GM19438 (cell line): ENCODE data around the gene FGF4.

Experiments
- ATAC-seq: cut with Tn5 transposase; IDR thresholded peaks from one replicate; pipeline ENCODE4 v1.9.1; 2021; ENCODE audit warnings: low read depth; ENCODE audit not compliant: unreplicated experiment

FGF4 gene, protein sequence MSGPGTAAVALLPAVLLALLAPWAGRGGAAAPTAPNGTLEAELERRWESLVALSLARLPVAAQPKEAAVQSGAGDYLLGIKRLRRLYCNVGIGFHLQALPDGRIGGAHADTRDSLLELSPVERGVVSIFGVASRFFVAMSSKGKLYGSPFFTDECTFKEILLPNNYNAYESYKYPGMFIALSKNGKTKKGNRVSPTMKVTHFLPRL

DNA sequence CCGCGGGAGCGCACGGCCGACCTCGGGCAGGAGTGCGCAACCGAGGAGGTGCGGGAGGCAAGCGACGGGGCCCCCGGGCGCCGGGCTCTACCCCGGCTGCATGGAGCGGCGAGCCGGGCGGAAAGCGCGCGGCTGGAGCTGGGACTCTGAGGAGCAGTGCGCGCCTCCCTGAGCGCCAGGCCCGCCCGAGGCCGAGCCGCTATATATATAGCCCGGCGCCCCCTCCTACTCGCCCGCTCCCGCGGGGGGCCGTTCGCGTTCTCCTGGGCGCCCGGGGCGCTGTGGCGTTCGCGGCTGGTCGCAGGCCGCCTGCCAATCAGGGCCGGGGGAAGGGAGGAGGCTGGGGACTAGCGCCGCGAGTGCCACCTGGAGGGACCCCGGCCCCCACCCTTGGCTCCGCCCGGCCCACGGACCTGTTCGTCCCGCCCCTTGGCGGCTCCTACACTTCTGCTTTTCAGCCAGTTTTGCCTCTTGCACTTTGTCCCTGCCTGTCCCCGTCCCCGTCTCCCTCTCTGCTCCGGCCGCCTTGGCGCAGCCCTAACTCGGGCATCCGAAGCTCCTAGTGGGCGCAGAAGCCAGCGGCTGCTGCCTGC is at the start of gene FGF4:
FGF4 (minus strand) TSS at position 179 of the 593 bp plus-strand sequence. CDS start 257 bp downstream, outside the sequence.
- ATAC-seq: no peak

DNA sequence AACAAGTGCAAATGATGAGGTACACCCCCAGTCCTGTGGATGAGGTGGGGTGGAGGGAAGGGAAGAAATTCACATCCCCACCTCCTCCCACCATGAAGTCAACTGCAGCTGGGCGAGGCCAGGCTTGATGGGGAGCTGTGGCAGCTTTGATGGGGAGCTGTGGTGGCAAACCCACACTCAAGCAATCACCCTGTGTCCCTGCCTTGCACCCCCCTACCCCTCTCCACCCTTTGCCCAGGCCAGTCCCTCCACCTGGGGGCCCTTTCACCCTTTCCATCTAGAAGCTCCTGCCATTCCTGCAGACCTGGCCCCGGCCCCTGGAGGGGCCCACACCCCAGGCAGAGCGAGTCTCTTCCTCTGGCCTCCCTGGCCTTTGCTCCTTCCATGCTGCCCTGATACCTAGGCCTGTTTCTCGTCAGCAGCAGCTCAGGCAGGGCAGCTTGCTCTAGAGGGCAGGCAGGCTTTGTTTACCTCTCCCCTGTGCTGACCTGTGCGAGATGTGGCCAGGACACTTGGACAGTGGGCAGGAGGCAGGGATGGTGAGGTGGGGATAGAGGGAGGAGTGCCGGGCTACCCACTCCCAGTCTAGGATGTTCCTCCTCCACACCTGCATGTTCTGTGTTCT is 48.6 kb upstream of the FGF4 start:
- ATAC-seq: no peak

DNA sequence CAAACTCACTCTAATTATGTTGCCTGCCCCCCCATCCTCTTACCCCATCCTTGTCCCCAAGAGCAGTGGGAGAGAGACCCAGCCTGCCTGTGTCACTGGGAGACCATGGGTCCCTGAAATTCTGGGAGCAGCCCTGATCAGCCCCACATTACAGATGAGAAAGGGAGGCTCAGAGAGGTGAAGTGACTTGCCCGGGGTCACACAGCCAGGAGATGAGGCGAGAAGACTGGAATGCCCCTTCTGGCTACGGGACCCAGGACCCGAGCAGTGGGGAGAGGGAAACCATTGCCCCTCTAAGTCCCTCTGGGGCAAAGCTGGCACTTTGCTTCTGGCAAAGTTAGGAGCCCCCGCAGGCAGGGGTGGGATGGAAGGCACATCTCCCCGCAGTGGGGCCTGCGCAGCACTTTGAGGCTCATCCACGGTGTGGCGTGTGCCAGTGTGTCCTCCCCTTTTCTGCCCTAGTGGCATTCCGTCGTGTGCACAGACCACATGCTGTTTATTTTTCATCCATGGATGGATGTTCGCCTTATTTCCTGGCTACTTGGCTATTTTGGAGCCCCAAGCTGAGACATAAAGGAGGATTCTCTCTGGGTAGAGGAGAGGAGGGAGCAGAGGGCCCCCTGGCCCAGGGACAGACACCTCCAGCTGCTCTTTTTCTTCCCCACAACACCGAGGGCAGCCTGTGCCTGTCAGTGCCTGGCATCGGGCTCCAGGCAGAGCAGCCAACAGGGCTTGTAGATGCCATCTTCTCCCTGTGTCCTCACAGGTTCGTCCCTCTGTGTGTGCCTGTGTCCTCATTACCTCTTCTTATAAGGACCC is 47.7 kb upstream of the FGF4 start:
- ATAC-seq: no peak

DNA sequence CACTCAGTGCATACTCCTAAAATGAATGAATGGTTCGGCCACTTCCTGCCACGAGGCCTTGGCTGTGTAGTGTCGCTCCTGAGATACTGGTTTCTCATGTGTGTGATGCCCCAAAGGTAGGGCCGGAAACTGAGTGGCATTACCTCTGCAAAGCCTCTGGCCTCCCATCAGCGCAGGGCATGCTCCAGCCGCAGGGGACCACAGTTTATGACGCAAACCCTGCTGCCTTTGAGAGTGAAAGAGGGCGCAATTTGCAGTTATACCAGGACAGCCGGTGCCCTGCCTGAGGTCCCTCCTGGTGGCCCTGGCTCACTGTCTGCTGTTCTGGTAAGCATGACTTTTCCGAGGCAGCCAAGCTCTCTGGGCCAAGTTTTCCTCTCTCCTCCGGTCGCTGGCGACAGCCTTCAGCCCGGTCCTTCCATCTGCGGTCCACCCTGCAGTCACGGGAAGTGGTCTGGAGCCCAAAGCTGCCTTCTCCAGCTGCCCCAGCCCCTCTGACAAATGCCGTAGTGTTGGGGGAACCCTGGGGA is 46.4 kb upstream of the FGF4 start:
- ATAC-seq: no peak

DNA sequence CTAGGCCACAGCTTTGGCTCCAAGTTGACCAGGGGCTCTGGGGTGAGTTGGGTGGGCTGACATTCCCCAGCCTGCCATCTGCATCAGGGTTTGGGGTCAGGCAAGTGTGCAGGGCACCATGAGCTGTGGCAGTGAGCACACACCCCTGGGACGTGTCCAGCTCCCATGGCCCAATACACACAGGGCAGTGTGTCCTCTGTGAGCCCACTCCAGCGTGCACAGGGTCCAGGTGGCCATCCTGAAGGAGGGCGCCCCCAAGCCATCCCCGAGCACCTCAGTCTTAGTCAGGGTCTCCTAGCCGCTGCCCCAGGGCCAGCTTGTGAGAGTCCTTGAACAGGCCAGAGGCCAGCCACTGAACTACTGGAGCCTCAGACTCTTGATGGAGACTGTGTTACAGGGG is 45.3 kb upstream of the FGF4 start:
- no peak for ATAC-seq

DNA sequence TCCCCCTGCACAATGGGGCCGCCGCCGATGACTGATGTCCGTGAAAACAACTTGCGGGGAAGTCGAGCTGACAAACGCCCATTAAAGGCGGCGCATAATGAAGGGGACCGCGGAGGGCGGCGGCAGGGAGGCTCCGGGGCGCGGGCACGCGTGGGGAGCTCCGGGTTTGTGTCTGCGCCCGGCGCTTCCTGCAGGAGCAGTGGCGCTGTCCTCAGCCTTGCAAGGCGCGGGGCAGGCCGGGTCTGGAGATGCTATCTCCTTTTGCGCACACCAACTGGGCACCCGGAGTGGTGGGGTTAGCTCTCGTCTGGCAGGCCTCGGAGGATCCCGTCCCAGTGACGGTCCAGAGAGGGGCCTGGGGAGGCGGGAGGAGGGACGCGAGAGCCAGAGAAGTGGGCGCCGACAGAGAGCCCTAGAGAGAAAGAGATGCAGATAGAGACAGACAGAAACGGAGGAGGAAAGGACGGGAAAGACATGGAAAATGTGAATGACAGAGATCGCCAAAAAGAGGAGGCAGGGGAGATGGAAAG is 44.5 kb upstream of the FGF4 start:
- ATAC-seq: no peak

DNA sequence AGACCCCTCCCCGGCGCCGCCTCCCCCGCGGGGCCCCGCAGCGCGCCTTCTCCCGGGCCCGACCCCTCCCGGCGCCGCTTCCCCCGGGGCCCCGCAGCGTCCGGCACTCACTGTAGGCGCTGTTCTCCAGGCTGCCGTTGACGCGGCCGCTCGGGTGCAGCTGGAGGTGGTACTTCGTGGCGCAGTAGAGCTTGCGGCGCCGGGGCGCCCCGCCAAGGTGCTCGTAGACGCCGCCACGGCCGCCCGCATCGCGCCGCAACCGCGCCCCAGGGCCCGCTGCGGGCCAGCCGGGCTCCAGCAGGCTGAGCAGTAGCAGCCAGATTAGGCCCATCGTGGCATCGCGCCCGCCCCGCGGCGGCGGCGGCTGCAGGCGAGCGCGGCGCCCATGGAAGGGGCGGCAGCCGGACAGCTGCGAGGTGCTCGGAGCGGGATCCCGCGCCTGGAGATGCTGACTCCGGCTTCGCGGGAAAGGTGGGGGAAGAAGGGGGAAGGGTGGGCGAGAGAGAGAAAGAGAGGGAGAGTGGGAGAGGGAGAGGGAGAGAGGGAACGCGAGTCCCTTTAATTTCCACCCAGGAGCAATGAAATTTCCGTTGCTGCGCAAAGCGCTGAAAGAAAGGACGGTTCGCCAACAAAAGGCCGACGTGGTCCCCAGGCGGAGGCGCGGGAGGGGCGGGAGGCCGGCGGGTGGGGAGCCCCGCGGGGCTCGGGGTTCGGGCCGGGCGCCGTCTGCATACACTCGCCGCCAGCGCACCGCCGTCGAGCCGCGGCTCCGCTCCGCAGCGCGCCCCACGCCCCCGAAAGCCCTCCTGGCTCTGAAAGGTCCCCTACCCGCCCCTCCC is 43.7 kb upstream of the FGF4 start, which contains the start of gene FGF3:
FGF3 (minus strand) TSS at position 814 of the 839 bp plus-strand sequence; CDS start at position 331, 483 bp downstream.
- no peak for ATAC-seq

DNA sequence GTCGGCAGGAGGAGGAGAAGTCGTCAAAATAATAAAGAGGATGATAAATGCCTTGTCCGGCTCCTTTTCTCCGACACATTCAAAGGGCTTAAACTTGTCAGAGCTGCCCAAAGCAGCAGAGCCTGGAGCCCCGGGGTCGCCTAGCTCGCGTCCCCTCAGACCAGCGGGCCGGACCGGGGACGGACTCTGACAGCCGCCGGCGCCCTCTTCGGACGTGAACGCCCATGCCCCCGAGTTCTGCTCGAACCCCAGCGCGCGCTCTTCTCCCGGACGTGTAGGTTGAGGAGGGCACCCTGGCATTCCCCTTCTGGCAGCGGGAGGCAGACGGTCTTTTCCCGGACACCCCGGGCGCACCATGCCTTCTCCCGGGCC is 43.1 kb upstream of the FGF4 start:
- ATAC-seq: no peak

DNA sequence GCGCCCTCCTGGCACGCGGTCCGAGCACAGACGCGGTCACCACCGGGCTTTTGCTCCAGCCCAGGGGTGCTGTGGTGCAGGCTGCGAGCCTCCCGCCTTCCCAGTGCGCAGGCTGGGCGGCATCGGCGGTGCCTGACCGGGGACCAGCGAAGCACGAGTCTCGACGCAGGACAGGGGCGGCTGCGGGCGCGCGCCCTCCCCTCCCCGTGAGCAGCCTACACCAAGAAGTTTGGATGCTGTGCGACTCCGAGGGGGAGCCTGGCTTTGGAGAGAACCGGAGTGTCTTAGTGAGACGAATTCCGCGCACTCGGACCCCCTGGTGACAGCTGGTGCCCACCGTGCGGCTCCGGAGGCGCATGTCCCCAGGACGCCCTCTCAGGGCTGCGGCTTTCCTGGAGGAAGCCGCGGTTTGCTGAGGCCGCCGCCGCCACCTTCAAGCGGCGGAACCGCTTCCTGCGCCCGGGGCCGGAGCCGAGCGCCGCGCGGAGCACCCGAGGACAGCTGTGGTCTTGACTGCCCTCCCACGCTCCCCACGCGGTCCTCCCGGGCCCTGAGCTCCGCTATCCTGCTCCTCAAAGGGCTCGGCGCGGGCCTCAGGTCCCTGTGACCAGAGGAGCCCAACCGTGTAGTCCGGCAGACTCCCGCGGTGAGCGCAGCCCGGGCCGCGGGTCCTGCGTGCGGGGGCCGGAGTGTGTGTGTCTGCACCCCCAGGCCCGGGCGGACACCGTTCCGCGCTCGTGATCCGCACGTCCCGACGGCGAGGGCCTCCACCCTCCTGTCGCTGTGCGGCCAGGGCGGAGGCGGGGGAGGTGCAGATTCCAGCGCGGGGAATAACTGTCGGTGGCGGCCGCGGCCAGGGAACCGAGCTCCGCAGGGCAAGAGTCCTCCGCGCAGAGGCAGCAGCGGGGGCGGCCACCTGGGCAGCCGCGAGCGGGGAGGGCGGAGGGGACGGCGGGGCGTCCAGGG is 42.4 kb upstream of the FGF4 start:
- no peak for ATAC-seq

DNA sequence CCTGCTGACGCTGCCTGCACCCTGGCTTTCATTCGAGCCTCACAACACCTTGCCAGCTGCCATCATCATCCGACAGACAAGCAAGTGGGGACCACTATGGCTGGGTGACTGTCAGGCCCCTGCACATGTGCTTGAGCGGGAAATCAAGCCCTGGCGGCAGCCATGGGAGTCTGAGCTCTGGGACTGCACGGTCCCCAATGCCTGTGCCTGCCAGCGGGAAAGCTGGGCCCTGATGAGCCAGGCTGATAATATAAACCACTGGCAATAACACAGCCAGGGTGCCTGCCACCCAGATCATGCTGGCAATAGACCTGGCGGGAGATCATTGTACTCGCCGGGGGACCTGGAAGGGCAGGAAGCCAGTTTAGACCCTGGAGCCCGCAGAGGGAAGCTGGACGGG is 41.5 kb upstream of the FGF4 start:
- no peak for ATAC-seq

DNA sequence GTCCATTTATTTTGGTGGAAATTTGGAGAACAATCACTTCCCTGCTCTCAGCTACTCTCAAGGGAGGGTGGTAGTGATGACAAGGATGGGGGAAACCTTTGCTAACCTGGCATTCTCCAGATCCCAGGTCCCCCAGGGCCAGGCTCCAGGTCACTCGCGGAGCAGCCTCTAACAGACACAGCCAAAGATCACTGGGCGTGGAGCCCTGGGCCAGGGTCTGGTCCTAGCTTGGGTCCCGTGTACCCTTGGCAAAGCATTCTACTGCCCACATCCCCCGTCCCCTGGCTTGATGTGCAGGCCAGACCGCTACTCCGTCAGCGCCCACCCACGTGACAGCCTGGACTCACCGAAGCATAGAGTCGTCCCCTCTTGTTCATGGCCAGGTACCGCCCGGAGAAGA is 40.8 kb upstream of the FGF4 start:
- ATAC-seq: no peak

DNA sequence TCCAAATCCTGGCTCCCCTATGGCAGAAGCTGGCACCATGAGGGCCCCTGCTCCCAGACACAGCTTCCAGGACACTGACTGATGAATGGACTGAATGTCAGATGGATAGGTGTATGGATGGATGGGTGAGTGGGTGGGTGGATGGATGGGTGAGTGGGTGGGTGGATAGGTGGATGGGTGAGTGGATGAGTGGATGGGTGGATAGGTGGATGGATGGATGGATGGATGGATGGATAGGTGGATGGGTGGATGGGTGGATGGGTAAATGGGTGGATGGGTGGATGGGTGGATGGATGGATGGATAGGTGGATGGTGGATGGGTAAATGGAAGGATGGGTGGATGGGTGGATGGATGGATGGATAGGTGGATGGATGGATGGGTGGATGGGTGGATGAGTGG is 39.8 kb upstream of the FGF4 start:
- ATAC-seq: no peak

DNA sequence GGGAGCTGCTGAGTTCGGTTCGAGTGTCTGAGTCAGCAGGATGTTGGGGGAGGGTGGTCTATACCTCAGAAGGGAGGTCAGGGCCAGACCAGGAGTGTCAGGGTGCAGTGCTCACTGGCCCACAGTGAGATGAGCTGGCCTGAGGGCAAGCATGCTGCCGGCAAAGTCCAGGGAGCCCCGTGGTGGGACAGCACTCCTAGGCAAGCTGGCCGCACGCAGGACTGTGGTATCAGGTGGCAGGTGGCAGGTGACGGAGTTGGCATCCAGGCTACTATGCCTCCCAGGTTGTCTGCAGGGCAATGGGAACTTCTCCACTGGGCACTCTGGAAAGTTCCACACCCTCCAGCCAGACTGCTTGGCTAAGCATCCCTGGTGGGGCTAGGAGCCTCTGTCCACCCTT is 39.3 kb upstream of the FGF4 start:
- no peak for ATAC-seq

DNA sequence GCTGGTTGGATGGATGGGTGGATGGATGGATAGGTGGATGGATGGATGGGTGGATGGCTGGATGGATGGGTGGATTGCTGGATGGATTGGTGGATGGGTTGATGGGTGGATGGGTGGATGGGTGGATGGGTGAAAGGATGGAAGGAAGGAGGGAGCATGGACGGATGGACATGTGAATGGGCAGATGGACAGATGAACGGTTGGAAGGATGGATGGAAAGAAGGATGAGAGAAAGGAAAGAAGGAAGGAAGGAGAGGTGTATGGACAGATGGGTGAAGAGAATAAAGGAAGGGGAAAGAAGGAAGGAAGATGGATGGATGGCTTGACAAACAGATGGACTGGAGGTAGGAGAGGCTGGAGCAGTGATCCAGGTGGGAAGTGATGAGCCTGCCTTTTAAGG is 38.7 kb upstream of the FGF4 start:
- no peak for ATAC-seq

DNA sequence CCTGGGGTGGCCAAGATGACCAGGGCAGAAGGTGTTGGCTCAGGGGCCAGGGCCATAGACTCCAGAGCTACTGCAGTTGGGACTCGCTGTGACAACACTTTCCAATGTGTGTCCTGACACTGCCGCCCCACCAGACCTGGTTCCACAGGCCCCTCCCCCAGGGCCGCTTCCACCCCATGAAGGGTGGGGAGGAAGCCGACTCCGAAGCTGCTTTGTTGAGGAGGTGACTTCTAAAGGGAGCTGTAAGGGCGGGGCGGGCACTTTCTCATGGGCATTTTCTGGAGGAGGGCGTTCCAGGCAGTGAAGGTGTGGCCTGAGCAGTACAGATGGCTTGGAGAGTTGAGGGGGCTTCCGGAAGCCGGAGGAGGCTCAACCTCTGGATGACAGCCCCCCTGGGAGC is 37.8 kb upstream of the FGF4 start:
- no peak for ATAC-seq

DNA sequence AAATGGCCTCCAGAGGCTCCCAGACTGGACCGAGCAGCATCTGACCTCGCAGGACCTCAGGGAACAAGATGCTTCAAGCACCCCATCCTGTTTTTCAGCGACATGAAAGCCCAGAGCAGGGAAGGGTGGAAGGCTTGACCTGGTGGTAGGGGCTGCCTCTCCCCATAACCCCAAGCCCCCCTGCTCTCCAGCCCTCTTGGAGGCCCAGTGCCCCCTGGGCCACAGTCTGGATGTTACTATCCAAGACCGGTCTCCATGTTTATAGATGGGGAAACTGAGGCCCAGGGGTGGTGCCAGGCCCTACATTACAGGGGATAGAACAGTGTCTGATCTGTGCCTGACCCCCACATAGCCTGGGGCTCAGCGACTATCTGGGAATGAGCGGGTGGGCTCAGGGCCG is 37.1 kb upstream of the FGF4 start:
- no peak for ATAC-seq

DNA sequence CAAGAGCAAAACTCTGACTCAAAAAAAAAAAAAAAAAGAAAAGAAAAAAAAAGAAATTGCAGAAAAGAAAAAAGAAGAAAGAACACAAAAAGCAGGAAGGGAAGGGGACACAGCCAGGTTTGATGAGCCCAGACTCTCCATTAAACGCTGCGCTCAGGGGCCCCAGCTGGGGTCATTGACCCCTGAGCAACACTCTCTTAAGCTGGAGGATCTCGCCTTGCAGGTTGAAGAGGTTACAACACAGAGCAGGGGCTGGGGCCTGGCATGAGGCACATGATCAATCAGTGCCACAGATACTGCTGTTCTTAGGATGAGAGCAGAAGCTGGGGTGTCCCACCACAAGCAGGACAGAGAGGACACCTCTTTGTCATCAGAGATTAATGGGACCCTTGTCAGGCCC is 36.3 kb upstream of the FGF4 start:
- no peak for ATAC-seq

DNA sequence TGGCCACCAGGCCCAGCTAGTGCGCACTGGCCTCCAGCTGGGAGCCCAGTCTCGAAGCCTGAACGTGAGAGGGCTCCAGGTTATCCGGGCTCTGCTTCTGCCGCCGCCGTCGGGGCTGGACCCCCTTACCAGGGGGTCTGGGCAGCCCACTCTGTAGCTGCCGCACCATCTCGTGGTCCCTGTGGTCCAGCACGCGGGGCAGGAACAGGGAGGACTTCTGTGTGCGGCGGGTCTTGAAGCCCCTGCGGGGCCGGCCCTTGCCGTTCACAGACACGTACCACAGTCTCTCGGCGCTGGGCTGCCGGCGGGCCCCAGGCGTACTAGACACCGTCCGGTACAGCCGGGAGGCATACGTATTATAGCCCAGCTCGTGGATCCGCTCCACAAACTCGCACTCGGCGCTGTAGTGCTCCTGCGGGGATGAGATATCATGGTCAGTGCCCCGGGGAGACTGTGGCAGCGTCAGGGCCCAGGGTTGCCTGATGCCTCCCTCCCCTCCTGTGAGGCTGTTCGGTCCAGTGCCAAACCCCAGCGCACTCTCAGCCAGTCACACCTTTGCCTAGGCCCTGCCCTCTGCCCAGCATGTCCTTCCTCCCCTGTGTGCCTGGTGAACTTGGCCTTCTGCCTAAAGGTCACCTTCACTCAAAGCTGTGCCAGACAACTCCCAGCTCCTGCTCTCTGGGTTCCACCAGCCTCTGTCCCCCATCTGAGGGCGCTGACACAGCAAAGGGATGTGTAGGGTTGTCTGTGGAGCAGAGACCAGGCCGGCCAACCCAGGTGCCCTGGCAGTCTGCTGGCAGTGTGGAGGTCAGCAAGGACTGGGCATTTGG is 35.4 kb upstream of the FGF4 start:
- ATAC-seq: no peak
